HG03159 (cell line): ENCODE data around the gene YIPF4.
"Not testable (repeated sequence)": the region's sequence is repeated elsewhere in the genome, so short reads cannot be mapped to it uniquely, and the experiment has no call there.

Experiments
- ATAC-seq: cut with Tn5 transposase; IDR thresholded peaks from one replicate; pipeline ENCODE4 v1.9.1; 2021; ENCODE audit warnings: mild to moderate bottlenecking, moderate library complexity; ENCODE audit not compliant: unreplicated experiment

The YIPF4 gene

GRCh38 chr2:32284321-32284720 lies 6.6 kb downstream of the YIPF4 start:
- ATAC-seq = no peak

DNA sequence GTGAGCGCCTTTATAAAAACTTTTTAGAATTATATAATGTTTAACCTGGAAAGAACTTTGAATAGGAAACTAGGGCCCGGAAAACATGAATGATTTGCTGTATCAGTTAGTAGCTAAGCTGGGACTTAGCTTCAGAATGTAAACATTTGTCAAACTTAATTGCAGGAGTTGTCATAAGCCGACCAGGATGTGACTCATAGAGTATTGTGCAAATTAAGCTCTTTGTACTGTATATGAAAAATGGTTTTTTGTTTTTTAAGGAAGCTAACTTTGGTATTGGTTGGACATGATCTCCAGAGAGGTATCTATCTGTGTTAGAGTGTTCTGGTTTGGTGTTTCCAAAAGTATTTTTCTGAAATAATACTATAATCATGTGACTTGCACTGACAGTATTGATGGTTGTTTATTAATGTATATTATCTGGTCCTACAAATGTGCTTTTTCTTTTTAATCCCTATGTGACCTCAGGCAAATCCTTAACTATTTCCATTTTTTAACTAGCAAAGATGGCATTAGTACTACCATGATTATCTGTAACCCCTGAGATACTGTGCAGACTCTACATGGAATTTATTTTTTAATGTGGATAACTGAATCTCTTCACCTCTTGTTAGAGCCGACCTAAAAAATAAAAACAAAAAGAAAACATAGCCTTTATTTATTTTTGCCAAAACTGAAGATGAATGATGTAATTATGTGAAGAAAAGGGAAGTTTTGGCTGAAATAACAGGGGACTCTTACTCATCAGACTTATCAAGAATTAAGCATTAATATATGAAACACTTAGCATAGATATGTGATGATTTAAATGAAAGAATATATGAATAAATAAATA lies 11.7 kb downstream of the YIPF4 start:
- no peak for ATAC-seq

GRCh38 chr2:32290000-32290339 lies 12.3 kb downstream of the YIPF4 start:
- no peak for ATAC-seq

DNA sequence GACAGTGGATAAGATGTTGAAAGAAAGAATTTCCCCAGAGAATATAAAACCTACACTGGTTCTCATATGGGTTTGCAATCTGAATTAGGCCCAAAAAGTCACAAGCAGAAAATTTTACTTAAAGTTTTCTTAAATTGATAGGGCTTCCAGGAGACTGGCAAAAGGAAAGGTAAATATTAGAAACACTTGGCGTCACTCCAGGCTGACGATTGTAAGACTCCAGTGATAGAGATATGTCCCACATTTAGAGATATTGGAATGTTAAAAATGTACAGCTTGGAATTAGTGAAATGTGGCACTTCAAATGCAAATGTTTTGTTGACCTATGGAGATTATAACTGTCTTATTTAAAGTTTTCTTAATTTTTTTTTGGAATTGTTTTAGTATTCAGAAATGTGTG lies 14.0 kb downstream of the YIPF4 start:
- ATAC-seq = no peak

- not testable (repeated sequence) for ATAC-seq
These were observed 15.8 kb downstream of the YIPF4 start for GRCh38 chr2:32293493-32293892.

DNA sequence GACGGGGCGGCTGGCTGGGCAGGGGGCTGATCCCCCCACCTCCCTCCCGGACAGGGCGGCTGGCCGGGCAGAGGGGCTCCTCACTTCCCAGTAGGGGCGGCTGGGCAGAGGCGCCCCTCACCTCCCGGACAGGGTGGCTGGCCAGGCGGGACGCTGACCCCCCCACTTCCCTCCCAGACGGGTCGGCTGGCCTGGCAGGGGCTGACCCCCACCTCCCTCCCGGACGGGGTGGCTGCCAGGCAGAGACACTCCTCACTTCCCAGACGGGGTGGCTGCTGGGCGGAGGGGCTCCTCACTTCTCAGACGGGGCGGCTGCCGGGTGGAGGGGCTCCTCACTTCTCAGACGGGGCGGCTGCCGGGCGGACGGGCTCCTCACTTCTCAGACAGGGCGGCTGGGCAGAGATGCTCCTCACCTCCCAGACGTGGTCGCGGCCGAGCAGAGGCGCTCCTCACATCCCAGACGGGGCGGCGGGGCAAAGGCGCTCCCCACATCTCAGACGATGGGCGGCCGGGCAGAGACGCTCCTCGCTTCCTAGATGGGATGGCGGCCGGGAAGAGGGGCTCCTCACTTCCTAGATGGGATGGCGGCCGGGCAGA lies 16.4 kb downstream of the YIPF4 start:
- ATAC-seq = not testable (repeated sequence)

- ATAC-seq = no peak
These were observed 32.9 kb downstream of the YIPF4 start for GRCh38 chr2:32310577-32310976.

- no peak for ATAC-seq
These were observed 37.2 kb downstream of the YIPF4 start for GRCh38 chr2:32314886-32315285.

DNA sequence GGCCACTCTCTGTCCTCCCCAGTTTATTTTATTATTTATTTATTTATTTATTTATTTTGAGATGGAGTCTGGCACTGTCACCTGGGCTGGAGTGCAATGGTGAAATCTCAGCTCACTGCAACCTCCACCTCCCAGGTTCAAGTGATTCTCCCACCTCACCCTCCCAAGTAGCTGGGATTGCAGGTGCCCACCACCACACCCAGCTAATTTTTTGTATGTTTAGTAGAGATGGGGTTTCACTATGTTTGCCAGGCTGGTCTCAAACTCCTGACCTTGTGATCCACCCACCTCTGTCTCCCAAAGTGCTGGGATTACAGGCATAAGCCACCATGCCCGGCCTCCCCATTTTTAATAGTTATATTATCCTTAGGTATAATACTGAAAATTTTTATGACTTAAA lies 51.0 kb downstream of the YIPF4 start:
- ATAC-seq = not testable (repeated sequence)

DNA sequence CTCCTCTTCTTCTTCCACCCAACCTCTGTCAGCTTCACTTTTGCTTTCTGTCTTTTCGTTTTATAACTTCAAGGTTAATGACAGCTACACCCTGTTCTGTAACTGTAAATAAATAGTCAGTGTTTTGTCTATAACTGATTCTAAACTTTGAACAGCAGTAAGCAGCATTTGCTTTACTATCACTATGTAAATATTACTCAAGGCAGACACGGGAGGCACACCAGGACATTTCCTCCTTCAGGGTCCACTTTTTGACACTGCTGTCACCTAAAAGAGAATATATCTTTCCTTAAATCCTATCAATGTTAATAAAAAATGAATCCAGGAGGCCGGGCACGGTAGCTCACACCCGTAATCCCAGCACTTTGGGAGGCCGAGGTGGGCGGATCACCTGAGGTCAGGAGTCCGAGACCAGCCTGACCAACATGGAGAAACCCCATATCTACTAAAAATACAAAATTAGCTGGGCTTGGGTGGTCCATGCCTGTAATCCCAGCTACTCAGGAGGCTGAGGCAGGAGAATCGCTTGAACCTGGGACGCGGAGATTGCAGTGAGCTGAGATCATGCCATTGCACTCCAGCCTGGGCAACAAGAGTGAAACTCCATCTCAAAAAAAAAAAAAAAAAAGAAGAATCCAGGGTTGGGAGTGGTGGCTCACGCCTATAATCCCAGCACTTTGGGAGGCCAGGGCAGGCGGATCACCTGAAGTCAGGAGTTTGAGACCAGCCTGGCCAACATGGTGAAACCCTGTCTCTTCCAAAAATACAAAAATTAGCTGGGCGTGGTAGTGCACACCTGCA lies 51.7 kb downstream of the YIPF4 start:
- ATAC-seq = not testable (repeated sequence)

DNA sequence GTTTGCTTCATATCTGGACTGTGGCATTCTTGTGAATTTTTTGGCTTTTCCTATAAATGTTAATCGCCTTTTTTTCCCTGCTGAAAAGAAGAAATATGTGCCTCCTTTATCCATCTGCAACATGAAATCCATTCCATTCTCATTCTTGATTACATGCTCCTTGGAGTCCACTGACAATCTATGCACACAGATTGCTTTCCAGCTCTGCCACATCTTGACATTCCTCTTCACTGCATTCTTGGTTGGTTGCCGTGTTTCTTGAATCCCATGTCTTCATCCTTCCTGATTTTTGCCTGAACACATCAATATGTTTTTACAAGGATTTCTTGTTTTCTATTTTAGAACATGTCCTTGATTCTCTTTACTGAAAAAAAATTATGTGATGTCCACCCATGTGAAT lies 52.4 kb downstream of the YIPF4 start:
- no peak for ATAC-seq

DNA sequence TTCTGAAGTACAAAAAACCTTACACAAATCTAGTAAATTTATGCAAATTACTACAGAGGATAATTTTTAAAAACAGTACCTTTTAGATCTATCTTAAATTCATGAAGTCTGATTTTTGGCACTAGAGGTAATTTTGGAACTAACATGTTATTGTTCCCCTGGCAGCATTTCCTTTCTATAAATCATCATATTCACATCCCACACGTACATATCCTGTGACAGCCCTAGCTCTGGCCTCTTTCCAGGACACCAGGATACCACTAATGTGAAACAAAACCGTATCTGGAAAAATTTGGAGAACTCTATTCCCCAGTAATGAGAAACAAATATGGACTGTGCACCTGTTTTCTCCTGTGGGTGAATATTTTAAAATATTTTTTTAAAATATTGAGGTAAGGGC lies 65.1 kb downstream of the YIPF4 start:
- ATAC-seq = no peak

GRCh38 chr2:32350797-32351196 lies 73.1 kb downstream of the YIPF4 start:
- ATAC-seq = not testable (repeated sequence)

DNA sequence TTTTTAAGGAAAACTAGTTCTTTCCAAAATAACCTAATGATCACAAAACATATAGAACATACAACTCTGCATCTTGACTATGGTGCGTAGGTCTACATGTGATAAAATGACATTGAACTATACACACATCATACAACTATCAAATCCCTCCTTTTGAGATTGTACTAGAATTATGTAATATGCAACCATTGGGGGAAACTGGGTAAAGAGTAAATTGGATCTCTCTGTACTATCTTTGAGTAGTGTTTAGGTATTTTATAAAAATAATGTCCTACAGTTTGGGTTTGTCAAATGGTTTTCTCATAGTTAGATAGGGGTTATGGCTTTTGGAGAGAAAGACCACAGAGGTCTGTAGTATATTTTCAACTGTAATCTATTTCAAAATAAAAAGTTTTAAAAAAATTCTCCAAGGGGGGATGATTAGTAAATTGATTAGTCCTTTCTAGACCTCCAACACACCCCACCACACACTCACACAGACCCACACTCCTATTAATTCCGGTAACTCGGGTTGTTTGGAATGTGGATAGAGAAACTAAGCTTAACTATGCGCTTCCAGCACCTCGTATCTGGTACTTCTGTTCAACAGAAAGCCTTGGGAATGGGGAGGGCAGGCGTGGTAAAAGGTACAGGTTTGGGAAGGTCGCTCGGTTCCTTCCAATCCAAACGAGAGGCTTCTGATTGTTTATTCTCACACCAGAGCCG lies 78.4 kb downstream of the YIPF4 start:
- ATAC-seq = no peak

- peak; percentile 89 for ATAC-seq
These were observed 79.1 kb downstream of the YIPF4 start, which contains the start of gene BIRC6 for GRCh38 chr2:32356681-32357317. BIRC6 (plus strand) TSS chr2:32357023; CDS start chr2:32357162, 139 bp downstream.

GRCh38 chr2:32357318-32358110 lies 79.8 kb downstream of the YIPF4 start:
- ATAC-seq = peak; percentile 13

DNA sequence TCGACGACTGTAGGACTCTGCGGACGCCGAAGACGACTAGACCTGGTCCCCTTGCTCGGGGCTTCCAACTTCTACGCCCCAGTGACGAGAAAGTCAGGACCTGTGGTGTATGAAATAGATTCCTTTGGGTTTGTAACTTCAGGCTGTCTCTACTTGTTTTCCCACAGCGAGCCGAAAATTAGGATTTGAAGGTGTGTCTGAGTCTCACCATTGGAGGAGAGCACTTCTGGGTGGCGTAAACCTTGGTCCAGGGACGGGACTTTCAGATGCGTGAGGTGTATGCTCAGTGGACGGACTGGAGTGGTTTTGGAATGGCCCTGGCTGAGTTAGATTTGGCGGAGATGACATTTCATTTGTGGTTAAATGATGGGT lies 80.4 kb downstream of the YIPF4 start:
- no peak for ATAC-seq

- ATAC-seq = no peak
These were observed 82.7 kb downstream of the YIPF4 start for GRCh38 chr2:32360416-32360815.

GRCh38 chr2:32362997-32363396 lies 85.3 kb downstream of the YIPF4 start:
- ATAC-seq = not testable (repeated sequence)

- peak; percentile 47 for ATAC-seq
These were observed 85.9 kb downstream of the YIPF4 start for GRCh38 chr2:32363597-32363996.
